B cell (primary cell): ENCODE measurements around the gene FAM161B. TPM values are rescaled to one million over a fixed set of nuclear protein-coding genes. Genes with fewer than 3 reads are reported as not detected.
A peak's percentile ranks its signal among the peaks of the same experiment; 100 is the strongest.

Experiments
- ATAC-seq: fragments of 200-7000 bp; cut with Tn5 transposase; one replicate; pipeline ENCODE4 v1.10.0; 2021; ENCODE audit warnings: low read depth, mild to moderate bottlenecking, moderate number of reproducible peaks, moderate library complexity
- CTCF ChIA-PET: fragments of 350-600 bp; sonication (Branson Sonifier 250); formaldehyde crosslinking; loops from one replicate; lab custom pipeline; 2021; ENCODE audit warnings: antibody characterized with exemption, inconsistent platforms; lab: Charles Lee
- POLR2A ChIA-PET: fragments of 350-600 bp; sonication (Branson Sonifier 250); formaldehyde crosslinking; loops from one replicate; lab custom pipeline; 2021; ENCODE audit warnings: antibody characterized with exemption; lab: Charles Lee
- DNase-seq: peaks from one replicate; pipeline ENCODE4 v3.0.0; 2013
- H2AFZ ChIP-seq: 2 replicates; pipeline ENCODE4 v1.6.1; 2012; ENCODE audit warnings: mild to moderate bottlenecking, low read depth, low read length; ENCODE audit not compliant: insufficient read depth, poor library complexity, severe bottlenecking
- H3K27ac ChIP-seq, 2 donors: 1 replicate in 1 of 2; 2 replicates in 1 of 2; pipeline ENCODE4 v1.5.1; 2012 to 2013; ENCODE audit warnings: low read length in 2 of 2, mild to moderate bottlenecking in 2 of 2, moderate library complexity in 1 of 2
- H3K27me3 ChIP-seq, 4 experiments: fragments of 200-600 bp in 1 of 4; sonication (generic) in 1 of 4; replicated peaks in 1 of 4; 1 replicate in 2 of 4; 2 replicates in 2 of 4; pipeline versions ENCODE4 v1.6.1 to v1.7.0; 2013 to 2016; ENCODE audit warnings: low read length in 3 of 4, mild to moderate bottlenecking in 2 of 4, mixed read lengths in 1 of 4, moderate library complexity in 1 of 4; ENCODE audit not compliant: insufficient read depth in 4 of 4, control insufficient read depth in 3 of 4; ENCODE audit errors: control extremely low read depth in 1 of 4
- H3K36me3 ChIP-seq, 2 experiments: replicated peaks in 1 of 2; 1 replicate in 1 of 2; 2 replicates in 1 of 2; pipeline versions ENCODE4 v1.6.1 to v1.7.1; 2013; ENCODE audit warnings: low read length in 1 of 2; ENCODE audit not compliant: insufficient read depth in 2 of 2, control insufficient read depth in 1 of 2; ENCODE audit errors: control extremely low read depth in 1 of 2, extremely low read depth in 1 of 2
- H3K4me1 ChIP-seq, 2 donors: fragments of 200-600 bp in 1 of 2; sonication (generic) in 1 of 2; 1 replicate in 1 of 2; 2 replicates in 1 of 2; pipeline versions ENCODE4 v1.5.1 to v1.6.1; 2013 to 2017; ENCODE audit warnings: low read length in 2 of 2; ENCODE audit not compliant: control insufficient read depth in 2 of 2, insufficient read depth in 2 of 2
- H3K4me2 ChIP-seq: replicated peaks from 2 replicates; pipeline ENCODE3; 2012; ENCODE audit warnings: mild to moderate bottlenecking, low read depth, low read length; ENCODE audit not compliant: poor library complexity, severe bottlenecking
- H3K4me3 ChIP-seq, 5 experiments: fragments of 200-600 bp in 1 of 5; sonication (generic) in 1 of 5; 1 replicate in 3 of 5; 2 replicates in 2 of 5; pipeline versions ENCODE4 v1.5.1 to v1.7.0; 2011 to 2016; ENCODE audit warnings: low read length in 4 of 5, mild to moderate bottlenecking in 4 of 5, low read depth in 2 of 5, control low read depth in 1 of 5, moderate library complexity in 1 of 5; ENCODE audit not compliant: insufficient read depth in 1 of 5; ENCODE audit errors: control extremely low read depth in 1 of 5, extremely low read depth in 1 of 5
- H3K79me2 ChIP-seq: fragments of 200-600 bp; sonication (generic); one replicate; pipeline ENCODE4 v1.6.0; 2016; ENCODE audit warnings: low read length; ENCODE audit not compliant: control insufficient read depth, insufficient read depth
- H3K9ac ChIP-seq: fragments of 200-600 bp; sonication (generic); 2 replicates; pipeline ENCODE4 v1.6.1; 2017; ENCODE audit warnings: mild to moderate bottlenecking, low read length, moderate library complexity
- H3K9me3 ChIP-seq, 3 donors: one replicate each; pipeline versions ENCODE4 v1.6.1 to v1.7.1; 2013; ENCODE audit warnings: low read length in 2 of 3; ENCODE audit not compliant: control insufficient read depth in 2 of 3, insufficient read depth in 1 of 3; ENCODE audit errors: control extremely low read depth in 1 of 3
- H4K20me1 ChIP-seq: 2 replicates; pipeline ENCODE4 v1.6.0; 2012; ENCODE audit warnings: mild to moderate bottlenecking, low read length; ENCODE audit not compliant: insufficient read depth, control insufficient read depth, poor library complexity, severe bottlenecking
- H3K27ac Mint-ChIP-seq: one replicate; pipeline ENCODE4 v1.8.0; 2021; ENCODE audit warnings: mixed read lengths
- H3K27me3 Mint-ChIP-seq: one replicate; pipeline ENCODE4 v1.8.0; 2021; ENCODE audit warnings: mixed read lengths
- H3K4me1 Mint-ChIP-seq: one replicate; pipeline ENCODE4 v1.8.0; 2021; ENCODE audit warnings: mixed read lengths
- H3K4me3 Mint-ChIP-seq: one replicate; pipeline ENCODE4 v1.8.0; 2021; ENCODE audit warnings: mixed read lengths
- H3K9me3 Mint-ChIP-seq: one replicate; pipeline ENCODE4 v1.8.0; 2022; ENCODE audit warnings: mixed read lengths; ENCODE audit not compliant: insufficient read depth
- CTCF ChIP-seq: fragments of 200-600 bp; IDR thresholded peaks from one replicate; pipeline ENCODE4 v1.8.0; 2022; ENCODE audit warnings: antibody characterized with exemption, mild to moderate bottlenecking
- EZH2 ChIP-seq: IDR thresholded peaks from 2 replicates; pipeline ENCODE4 v1.6.1; 2012; ENCODE audit warnings: borderline replicate concordance, low read depth, mild to moderate bottlenecking, moderate library complexity, low read length; ENCODE audit not compliant: insufficient read depth, poor library complexity, severe bottlenecking
- WGBS: methylation state at CpG from one replicate; pipeline ENCODE4 v1.1.5; 2013; ENCODE audit warnings: missing lambda C conversion rate; ENCODE audit not compliant: insufficient coverage; 5-methylcytosine and 5-hydroxymethylcytosine counted together
- intact Hi-C: fragments of 100-400 bp; cut with micrococcal nuclease; formaldehyde crosslinking; loops from one replicate; pipeline ENCODE4 v1.10.0; 2022
- polyA plus RNA-seq: library from polyadenylated mRNA; depleted of rRNA; stranded (reverse); fragments of >200 nt; gene quantifications from 2 replicates; pipeline ENCODE4 v1.2.3, GENCODE V29; 2012
- total RNA-seq, 2 donors: library from RNA; stranded (reverse); fragments of 120-200 nt in 1 of 2; gene quantifications; 1 replicate in 1 of 2; 2 replicates in 1 of 2; pipeline versions ENCODE4 v1.2.3 to v1.2.4, GENCODE V29; 2013 to 2022

The FAM161B gene
- total and polyA plus RNA-seq, 2 donors (not counting 1 experiment from before 2014, with no cell fraction given): 1.6 to 5.9 TPM

DNA sequence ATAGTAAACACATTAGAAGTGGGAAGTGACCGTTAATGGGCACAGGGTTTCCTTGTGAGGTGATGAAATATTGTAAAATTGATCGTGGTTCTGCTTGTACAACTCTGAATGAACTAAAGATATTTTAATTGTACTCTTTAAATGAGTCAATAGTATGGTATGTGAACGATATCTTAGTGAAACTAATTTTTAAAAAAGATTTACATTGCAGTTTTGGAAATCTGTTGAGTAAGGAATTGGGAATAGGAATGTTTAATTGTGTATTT, 61.5 kb downstream of the FAM161B start:
- H3K4me2 ChIP-seq: peak overlapping the region; percentile 79
- no peak overlapping the region for H2AFZ ChIP-seq
- ChIA-PET POLR2A (no interaction called here), CTCF (no interaction called here)
- peaks cover 10% of the 10 kb centered on the region for H4K20me1 ChIP-seq
- Mint-ChIP-seq H3K4me1 (peaks cover 41% of the 10 kb centered on the region), H3K9me3 (no peaks in the 10 kb centered on the region), H3K4me3 (peak overlapping the region; percentile 99), H3K27ac (peak overlapping the region; percentile 98), H3K27me3 (no peaks in the 10 kb centered on the region)
- no peaks in the 10 kb centered on the region for H3K27me3 ChIP-seq
- no peak overlapping the region for H3K4me3 ChIP-seq
- ATAC-seq (no peak), DNase-seq (no peak)
- H3K36me3 ChIP-seq: peaks cover 0 to 5% of the 10 kb centered on the region in 2 experiments
- no peak overlapping the region for H3K9ac ChIP-seq
- no CpG with 5 or more reads among the region's 3 CpGs for WGBS
- TF ChIP-seq CTCF: no peak
- TF ChIP-seq EZH2: no peak
- no peaks in the 10 kb centered on the region for H3K9me3 ChIP-seq
- H3K4me1 ChIP-seq: peaks cover 18 to 20% of the 10 kb centered on the region in 2 donors
- peaks cover 54% of the 10 kb centered on the region for H3K79me2 ChIP-seq
- intact Hi-C loops: loop anchor here (5.0 kb wide), 2 partner anchors 136 to 396 kb away; partner anchors contain the start of gene RIOX1
- peak overlapping the region in 1 of 2 donors; percentile 96 for H3K27ac ChIP-seq

DNA sequence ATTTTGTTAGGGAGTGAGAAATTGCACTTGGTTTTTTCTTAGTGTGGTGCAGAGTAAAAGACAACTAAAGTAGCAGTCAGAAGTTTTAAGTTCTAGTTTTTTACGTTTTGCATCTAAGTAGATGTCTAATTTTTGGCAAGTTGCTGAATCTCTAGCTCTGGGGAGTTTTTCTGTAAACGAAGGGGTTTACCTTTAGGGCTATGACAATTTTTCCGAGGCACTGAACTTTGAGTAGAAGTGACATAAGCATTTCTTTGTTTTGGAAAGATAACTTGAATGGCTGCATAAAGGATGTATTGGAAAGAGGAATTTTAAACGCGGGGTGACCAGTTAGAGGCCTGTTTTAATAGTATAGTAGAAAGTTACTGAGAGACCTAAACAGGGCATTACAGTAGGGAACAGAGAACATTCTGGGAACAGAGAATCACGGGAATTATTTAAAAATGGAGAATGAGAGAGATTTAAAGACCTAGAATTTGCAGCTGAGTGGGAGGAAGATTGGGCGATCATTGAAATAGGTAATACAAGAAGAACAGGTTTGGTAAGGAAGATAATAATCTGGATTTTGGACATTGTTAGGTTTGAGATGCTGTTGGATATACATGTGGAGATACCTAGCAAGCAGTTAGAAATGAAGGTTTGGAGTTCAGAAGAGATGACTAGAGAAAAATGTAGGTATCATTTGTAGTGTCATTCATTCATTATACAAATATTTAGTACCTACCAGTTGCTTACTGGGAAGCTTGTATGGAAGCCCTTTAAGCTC, 62.0 kb downstream of the FAM161B start:
- Histone ChIP-seq H3K4me1 (peaks cover 18 to 20% of the 10 kb centered on the region in 2 donors), H3K27me3 (no peaks in the 10 kb centered on the region), H3K79me2 (peaks cover 54% of the 10 kb centered on the region), H3K4me3 (peak overlapping the region; percentile 64 to 97 (median 93)), H4K20me1 (peaks cover 7% of the 10 kb centered on the region), H3K4me2 (peak overlapping the region; percentile 79), H3K9me3 (no peaks in the 10 kb centered on the region), H3K36me3 (peaks cover 0 to under 1% of the 10 kb centered on the region in 2 experiments), H3K9ac (peak overlapping the region; percentile 95), H2AFZ (no peak overlapping the region), H3K27ac (peak overlapping the region; percentile 94 to 96)
- peak overlapping the region; percentile 99 for H3K4me3 Mint-ChIP-seq
- H3K4me1 Mint-ChIP-seq: peaks cover 41% of the 10 kb centered on the region
- WGBS: 39% methylated on average over 7 of the region's 7 CpGs
- no peak for ATAC-seq
- peak overlapping the region; percentile 98 for H3K27ac Mint-ChIP-seq
- TF ChIP-seq EZH2 (no peak), CTCF (no peak)
- POLR2A ChIA-PET: interaction anchor here (1.1 to 1.3 kb wide), 2 partner anchors 10 to 62 kb away, joined by 3 to 4 read pairs; partner anchors contain the start of genes COQ6 and FAM161B
- H3K27me3 Mint-ChIP-seq: no peaks in the 10 kb centered on the region
- intact Hi-C loops: loop anchor here (5.0 kb wide), 2 partner anchors 136 to 396 kb away; partner anchors contain the start of gene RIOX1
- H3K9me3 Mint-ChIP-seq: no peaks in the 10 kb centered on the region
- CTCF ChIA-PET: interaction anchor here (1.1 to 2.9 kb wide), 2 partner anchors 9 to 159 kb away, joined by 3 to 17 read pairs; no protein-coding TSS in a partner anchor
- DNase-seq: no peak
